H1 (cell line): Measurements from ENCODE around the gene CNKSR2. TPM values are rescaled to one million over a fixed set of nuclear protein-coding genes. Genes with fewer than 3 reads are reported as not detected.

Source experiments
- CTCF ChIA-PET: fragments of 300-600 bp; sonication (Branson Sonifier 250); formaldehyde crosslinking; loops from one replicate; lab custom pipeline; 2021; ENCODE audit not compliant: partially characterized antibody; lab: Charles Lee
- POLR2A ChIA-PET: fragments of 300-600 bp; sonication (Branson Sonifier 250); formaldehyde crosslinking; loops from one replicate; lab custom pipeline; 2021; ENCODE audit warnings: inconsistent platforms; ENCODE audit not compliant: partially characterized antibody; lab: Charles Lee
- DNase-seq, 2 experiments: peaks; one replicate each; pipeline versions ENCODE4 v3.0.0 to v3.0.0-alpha.2; 2010 to 2022; ENCODE audit warnings: low spot score in 2 of 2, low read depth in 1 of 2, mixed read lengths in 1 of 2
- FAIRE-seq: peaks from 2 replicates; lab custom pipeline; 2011; peaks lifted over from hg19 to GRCh38; lab: Jason Lieb, UNC
- H2AFZ ChIP-seq: 2 replicates; pipeline ENCODE4 v1.8.1; 2012; ENCODE audit warnings: low read length, inconsistent platforms
- H2AK5ac ChIP-seq: 2 replicates; pipeline ENCODE4 v1.6.1; 2013; ENCODE audit warnings: low read depth, low read length
- H2BK120ac ChIP-seq: replicated peaks from 2 replicates; pipeline ENCODE3; 2013; ENCODE audit warnings: low read depth, low read length, inconsistent platforms
- H2BK12ac ChIP-seq: 2 replicates; pipeline ENCODE4 v1.6.1; 2013; ENCODE audit warnings: low read depth, low read length
- H2BK15ac ChIP-seq: 2 replicates; pipeline ENCODE4 v1.6.1; 2013; ENCODE audit warnings: low read length
- H2BK20ac ChIP-seq: 2 replicates; pipeline ENCODE4 v1.6.1; 2013; ENCODE audit warnings: low read length
- H2BK5ac ChIP-seq: 2 replicates; pipeline ENCODE4 v1.6.1; 2013; ENCODE audit warnings: low read depth, low read length
- H3K14ac ChIP-seq: 2 replicates; pipeline ENCODE4 v1.6.1; 2013; ENCODE audit warnings: inconsistent platforms; ENCODE audit not compliant: insufficient read length
- H3K18ac ChIP-seq: 2 replicates; pipeline ENCODE4 v1.6.1; 2013; ENCODE audit warnings: low read length; ENCODE audit errors: extremely low read depth
- H3K23ac ChIP-seq: 2 replicates; pipeline ENCODE4 v1.6.1; 2013; ENCODE audit warnings: inconsistent platforms; ENCODE audit not compliant: insufficient read length
- H3K23me2 ChIP-seq: 2 replicates; pipeline ENCODE4 v1.6.1; 2013; ENCODE audit warnings: low read depth, low read length
- H3K27ac ChIP-seq: 2 replicates; pipeline ENCODE4 v1.6.1; 2011; ENCODE audit warnings: low read depth, low read length, inconsistent platforms
- H3K27me3 ChIP-seq, 4 experiments: replicated peaks in 1 of 4; 1 replicate in 1 of 4; 2 replicates in 3 of 4; pipeline versions ENCODE4 v1.6.1 to v1.8.1; 2011 to 2013; ENCODE audit warnings: low read length in 3 of 4, mild to moderate bottlenecking in 3 of 4, inconsistent platforms in 2 of 4, mixed read lengths in 2 of 4, moderate library complexity in 1 of 4; ENCODE audit not compliant: control insufficient read depth in 3 of 4, insufficient read depth in 3 of 4; ENCODE audit errors: extremely low read depth in 1 of 4
- H3K36me3 ChIP-seq, 4 experiments: 2 replicates each; pipeline versions ENCODE4 v1.6.1 to v1.8.1; 2011 to 2013; ENCODE audit warnings: mild to moderate bottlenecking in 4 of 4, low read length in 3 of 4, moderate library complexity in 2 of 4, control low read depth in 1 of 4, inconsistent platforms in 1 of 4; ENCODE audit not compliant: insufficient read depth in 4 of 4, control insufficient read depth in 2 of 4
- H3K4ac ChIP-seq: replicated peaks from 2 replicates; pipeline ENCODE3; 2013; ENCODE audit warnings: low read length, low read depth, mixed read lengths, inconsistent platforms; ENCODE audit not compliant: insufficient read length
- H3K4me1 ChIP-seq, 4 experiments: replicated peaks in 1 of 4; 1 replicate in 1 of 4; 2 replicates in 3 of 4; pipeline versions ENCODE4 v1.6.1 to v1.8.1; 2011 to 2013; ENCODE audit warnings: low read length in 3 of 4, inconsistent platforms in 2 of 4, mixed read lengths in 1 of 4; ENCODE audit not compliant: insufficient read depth in 4 of 4, control insufficient read depth in 3 of 4
- H3K4me2 ChIP-seq, 2 experiments: 2 replicates each; pipeline versions ENCODE4 v1.6.1 to v1.8.1; 2011 to 2013; ENCODE audit warnings: low read depth in 2 of 2, low read length in 2 of 2, control low read depth in 1 of 2, inconsistent platforms in 1 of 2, mild to moderate bottlenecking in 1 of 2; ENCODE audit not compliant: insufficient read depth in 1 of 2
- H3K4me3 ChIP-seq, 4 experiments: fragments of 200-600, 300-600 bp in 1 of 4; sonication (generic), shearing (Covaris generic), sonication (Bioruptor Twin) in 1 of 4; 2 replicates each; pipeline versions ENCODE4 v1.5.1 to v1.8.1; 2011 to 2016; ENCODE audit warnings: low read length in 4 of 4, low read depth in 3 of 4, control low read depth in 2 of 4, inconsistent platforms in 2 of 4, mild to moderate bottlenecking in 2 of 4, mixed read lengths in 1 of 4, moderate library complexity in 1 of 4; ENCODE audit not compliant: insufficient read depth in 2 of 4; ENCODE audit errors: extremely low read depth in 1 of 4
- H3K56ac ChIP-seq: replicated peaks from 2 replicates; pipeline ENCODE3; 2013; ENCODE audit warnings: low read depth, mild to moderate bottlenecking, mixed read lengths, low read length, inconsistent platforms; ENCODE audit not compliant: insufficient read length
- H3K79me1 ChIP-seq: 2 replicates; pipeline ENCODE4 v1.6.1; 2013; ENCODE audit warnings: low read depth, low read length, control low read depth
- H3K79me2 ChIP-seq, 2 experiments: 2 replicates each; pipeline versions ENCODE4 v1.6.1 to v1.8.1; 2012 to 2013; ENCODE audit warnings: low read length in 2 of 2, mild to moderate bottlenecking in 2 of 2, inconsistent platforms in 1 of 2; ENCODE audit not compliant: insufficient read depth in 2 of 2, control insufficient read depth in 1 of 2
- H3K9ac ChIP-seq, 4 experiments: replicated peaks in 1 of 4; 1 replicate in 1 of 4; 2 replicates in 3 of 4; pipeline versions ENCODE4 v1.6.1 to v1.8.1; 2011 to 2013; ENCODE audit warnings: low read depth in 3 of 4, low read length in 3 of 4, control low read depth in 2 of 4, mild to moderate bottlenecking in 2 of 4, moderate library complexity in 2 of 4, inconsistent platforms in 1 of 4; ENCODE audit errors: extremely low read depth in 1 of 4
- H3K9me3 ChIP-seq, 2 experiments: 2 replicates each; pipeline versions ENCODE4 v1.6.1 to v1.8.1; 2012 to 2013; ENCODE audit warnings: mild to moderate bottlenecking in 2 of 2, moderate library complexity in 2 of 2, control low read depth in 1 of 2, inconsistent platforms in 1 of 2, low read depth in 1 of 2, low read length in 1 of 2, mixed read lengths in 1 of 2; ENCODE audit not compliant: insufficient read depth in 2 of 2
- H4K20me1 ChIP-seq, 2 experiments: replicated peaks in 1 of 2; 2 replicates each; pipeline versions ENCODE3 to v1.8.1; 2011 to 2013; ENCODE audit warnings: inconsistent platforms in 2 of 2, low read length in 2 of 2, mild to moderate bottlenecking in 1 of 2; ENCODE audit not compliant: insufficient read depth in 2 of 2, control insufficient read depth in 1 of 2
- H4K5ac ChIP-seq: 2 replicates; pipeline ENCODE4 v1.6.1; 2013; ENCODE audit warnings: low read length, low read depth, mixed read lengths, inconsistent platforms; ENCODE audit not compliant: insufficient read length
- H4K8ac ChIP-seq: 2 replicates; pipeline ENCODE4 v1.8.0; 2013; ENCODE audit warnings: mild to moderate bottlenecking, moderate library complexity, low read length, inconsistent platforms; ENCODE audit not compliant: insufficient read depth; ENCODE audit errors: extremely low read depth
- H4K91ac ChIP-seq: replicated peaks from 2 replicates; pipeline ENCODE3; 2013; ENCODE audit warnings: low read length, mixed read lengths, inconsistent platforms; ENCODE audit not compliant: insufficient read length
- ASH2L ChIP-seq: fragments of 200-600, 300-600 bp; sonication (generic); IDR thresholded peaks from one replicate; pipeline ENCODE4 v1.7.1; 2017; ENCODE audit warnings: low read length
- BRCA1 ChIP-seq: IDR thresholded peaks from 2 replicates; pipeline ENCODE4 v1.6.1; 2012; ENCODE audit warnings: low read depth, low read length, improper control_type of control experiment
- CTBP2 ChIP-seq: IDR thresholded peaks from 2 replicates; pipeline ENCODE4 v1.7.0; 2011; ENCODE audit warnings: borderline replicate concordance, mild to moderate bottlenecking, moderate library complexity, mixed read lengths, low read length; ENCODE audit not compliant: insufficient read depth, insufficient read length
- EP300 ChIP-seq, 2 experiments: IDR thresholded peaks; 1 replicate in 1 of 2; 2 replicates in 1 of 2; pipeline ENCODE4 v1.6.1; 2011 to 2012; ENCODE audit warnings: low read depth in 2 of 2, low read length in 2 of 2, mild to moderate bottlenecking in 2 of 2, borderline replicate concordance in 1 of 2, inconsistent platforms in 1 of 2, moderate library complexity in 1 of 2
- PHF8 ChIP-seq: fragments of 200-600 bp; sonication (generic); conservative IDR thresholded peaks from 2 replicates; pipeline ENCODE4 v1.7.1; 2012; ENCODE audit warnings: low read depth, mild to moderate bottlenecking, inconsistent platforms, low read length, moderate library complexity
- POU5F1 ChIP-seq: IDR thresholded peaks from 2 replicates; pipeline ENCODE4 v1.6.1; 2011; ENCODE audit warnings: low read depth, mild to moderate bottlenecking, low read length, moderate library complexity
- RFX5 ChIP-seq: IDR thresholded peaks from 2 replicates; pipeline ENCODE4 v1.6.1; 2011; ENCODE audit warnings: low read depth, low read length, improper control_type of control experiment, borderline replicate concordance
- RXRA ChIP-seq: IDR thresholded peaks from 2 replicates; pipeline ENCODE4 v1.6.1; 2011; ENCODE audit warnings: low read depth, mild to moderate bottlenecking, low read length, moderate library complexity; ENCODE audit not compliant: insufficient read depth
- SP4 ChIP-seq: IDR thresholded peaks from 2 replicates; pipeline ENCODE4 v1.6.1; 2012; ENCODE audit warnings: low read length, inconsistent platforms
- TAF1 ChIP-seq: IDR thresholded peaks from 2 replicates; pipeline ENCODE4 v1.6.1; 2011; ENCODE audit warnings: mild to moderate bottlenecking, low read depth, low read length
- TBP ChIP-seq: IDR thresholded peaks from 2 replicates; pipeline ENCODE4 v1.6.1; 2011; ENCODE audit warnings: low read depth, low read length, improper control_type of control experiment
- TCF12 ChIP-seq: IDR thresholded peaks from 2 replicates; pipeline ENCODE4 v1.6.1; 2011; ENCODE audit warnings: low read depth, mild to moderate bottlenecking, low read length
- WGBS, 2 experiments: shearing (Covaris generic) in 1 of 2; methylation state at CpG; one replicate each; pipeline versions ENCODE4 v1.1.6 to v1.1.7; 2013 to 2015; ENCODE audit warnings: low lambda C conversion rate in 2 of 2, mixed read lengths in 2 of 2, inconsistent platforms in 1 of 2, low coverage in 1 of 2, missing lambda C conversion rate in 1 of 2; ENCODE audit not compliant: insufficient replicate concordance in 2 of 2, insufficient coverage in 1 of 2, insufficient read length in 1 of 2; ENCODE audit errors: extremely low coverage in 1 of 2, missing lambda C conversion rate in 1 of 2; 5-methylcytosine and 5-hydroxymethylcytosine counted together
- polyA plus RNA-seq, 7 experiments: library from polyadenylated mRNA; depleted of rRNA in 3 of 7; stranded (reverse) in 5 of 7; unstranded in 2 of 7; fragments of >200 nt in 5 of 7; fragments of 200-250 nt in 2 of 7; gene quantifications; 1 replicate in 5 of 7; 2 replicates in 1 of 7; 4 replicates in 1 of 7; pipeline versions ENCODE4 v1.2.1 to v1.2.3, GENCODE V29; 2011 to 2013; ENCODE audit warnings: missing spikeins in 2 of 7, mixed read lengths in 2 of 7
- total RNA-seq: library from RNA; stranded (reverse); fragmentation: NEBNext Ultra II Directional; extraction: Animal tissue kit (Norgen Biotek cat#: 25700); gene quantifications from 2 replicates; pipeline ENCODE4 v1.2.1, GENCODE V29; 2021
- TF ChIP-seq, protein P1 (sequence below): IDR thresholded peaks from 2 replicates; pipeline ENCODE4 v1.6.1; 2012; ENCODE audit warnings: inconsistent platforms

CNKSR2 gene
- total and polyA plus RNA-seq, 2 of the 8 experiments (the other 6 are each of a cell fraction or from before 2014, with no cell fraction given) = 5.5 to 16.3 TPM

GRCh38 chrX:21373637-21374162 is 518 bp upstream of the CNKSR2 start:
- 0% methylated on average over 6 of the region's 50 CpGs; no CpG with 5 or more reads in 1 of the 2 experiments for WGBS, 2 experiments
- Histone ChIP-seq H3K23ac (no peak overlapping the region), H2BK15ac (0 out of 2 replicates have a peak overlapping the region, but pooled peaks have one; percentile 10), H3K9me3 (no peaks in the 10 kb centered on the region), H4K20me1 (no peaks in the 10 kb centered on the region), H3K4me3 (peak overlapping the region; percentile 37 to 78 (median 54)), H2BK12ac (no peak overlapping the region), H2AK5ac (no peak overlapping the region), H3K9ac (peak overlapping the region in 2 of 4 experiments; percentile 20 to 43; a peak in 3 of 7 replicates), H3K4ac (no peak overlapping the region), H3K18ac (no peak overlapping the region), H3K14ac (no peak overlapping the region), H2BK5ac (no peak overlapping the region), H3K4me1 (peaks cover 0 to 7% (median 0%) of the 10 kb centered on the region in 4 experiments; a peak in 1 of 7 replicates), H4K91ac (no peak overlapping the region)
- CTCF ChIA-PET = interaction anchor here (1.6 kb wide), 1 partner anchor 11 kb away, joined by 3 read pairs; no protein-coding TSS in a partner anchor
- FAIRE-seq = no peak
- TF ChIP-seq PHF8 (0 out of 2 replicates have a peak, but pooled peaks have one; percentile 6), BRCA1 (no peak), TAF1 (no peak), SP4 (no peak), POU5F1 (no peak), CTBP2 (no peak), TCF12 (no peak), TBP (no peak), RFX5 (no peak), EP300 (IDR thresholded peaks at IDR 0.05; ENCODE audit: borderline replicate concordance in 1 of 2, low read depth in 2 of 2, low read length in 2 of 2) (no peak), ASH2L (peak; percentile 18), RXRA (no peak)
- TF ChIP-seq, protein P1, sequence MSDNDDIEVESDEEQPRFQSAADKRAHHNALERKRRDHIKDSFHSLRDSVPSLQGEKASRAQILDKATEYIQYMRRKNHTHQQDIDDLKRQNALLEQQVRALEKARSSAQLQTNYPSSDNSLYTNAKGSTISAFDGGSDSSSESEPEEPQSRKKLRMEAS = no peak
- TF ChIP-seq, all 59 proteins: peak for 2
- Histone ChIP-seq H3K27me3 (no peaks in the 10 kb centered on the region; a peak in 1 of 7 replicates), H3K36me3 (no peaks in the 10 kb centered on the region), H3K79me1 (no peaks in the 10 kb centered on the region), H4K8ac (0 out of 2 replicates have a peak overlapping the region, but pooled peaks have one; percentile 25), H3K23me2 (peaks cover 9% of the 10 kb centered on the region; the same call in 1 of the 2 replicates), H3K4me2 (peak overlapping the region; percentile 86 to 99), H2BK20ac (no peak overlapping the region), H2BK120ac (no peak overlapping the region), H3K27ac (no peak overlapping the region), H2AFZ (peak overlapping the region; percentile 58; the same call in 1 of the 2 replicates), H3K56ac (no peak overlapping the region), H4K5ac (no peak overlapping the region), H3K79me2 (peaks cover 0 to 33% of the 10 kb centered on the region in 2 experiments; a peak in 2 of 4 replicates)
- no peak for DNase-seq
- POLR2A ChIA-PET = interaction anchor here (0.9 kb wide), 1 partner anchor 330 kb away, joined by 3 read pairs; no protein-coding TSS in a partner anchor
